Posterior cingulate gyrus (tissue), 11 donors: ENCODE results near the gene GPATCH4.
"Not testable (repeated sequence)": the region's sequence is repeated elsewhere in the genome, so short reads cannot be mapped to it uniquely, and the experiment has no call there.

ENCODE experiments used
- DNase-seq, 10 donors: peaks; one replicate each; pipeline versions ENCODE4 v3.0.0 to v3.0.0-alpha.2; 2020 to 2021; ENCODE audit warnings: mixed read lengths in 3 of 10
- intact Hi-C: fragments of 100-400 bp; cut with DNase I; formaldehyde crosslinking; loops from one replicate; pipeline ENCODE4 v1.15.1; 2023

The GPATCH4 gene

DNA sequence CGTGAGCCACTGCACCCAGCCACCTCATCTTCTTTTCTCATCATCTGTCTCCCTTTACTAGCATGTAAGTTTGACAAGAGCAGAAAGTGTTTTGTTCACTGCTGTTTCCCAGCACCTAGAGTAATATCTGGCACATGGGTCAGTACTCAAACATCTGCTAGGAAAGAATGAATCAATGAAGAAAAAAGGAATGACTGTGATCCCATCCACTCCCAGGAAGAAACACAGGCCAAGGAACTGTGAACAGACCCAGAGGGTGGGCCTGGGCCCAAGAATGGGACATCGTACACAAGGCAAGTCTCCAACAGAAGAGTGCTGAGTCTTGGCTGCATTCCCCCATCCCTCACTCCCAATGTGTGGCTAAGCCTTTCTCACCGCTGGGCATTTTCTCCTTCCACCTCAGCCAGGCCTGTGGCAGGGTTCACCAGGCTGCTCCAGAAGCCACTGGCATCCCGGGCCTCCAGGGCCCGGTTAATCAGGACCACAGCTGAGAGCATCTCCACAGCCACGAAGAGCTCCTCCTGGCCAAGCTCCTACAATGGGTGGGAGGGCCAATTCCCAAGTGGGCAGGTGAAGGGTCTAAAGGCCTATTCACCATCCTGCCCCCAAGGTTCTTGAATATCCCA, 47.3 kb downstream of the GPATCH4 start:
- intact Hi-C loops = no loop called here
- peak in 1 of 10 donors; percentile 60 for DNase-seq

DNA sequence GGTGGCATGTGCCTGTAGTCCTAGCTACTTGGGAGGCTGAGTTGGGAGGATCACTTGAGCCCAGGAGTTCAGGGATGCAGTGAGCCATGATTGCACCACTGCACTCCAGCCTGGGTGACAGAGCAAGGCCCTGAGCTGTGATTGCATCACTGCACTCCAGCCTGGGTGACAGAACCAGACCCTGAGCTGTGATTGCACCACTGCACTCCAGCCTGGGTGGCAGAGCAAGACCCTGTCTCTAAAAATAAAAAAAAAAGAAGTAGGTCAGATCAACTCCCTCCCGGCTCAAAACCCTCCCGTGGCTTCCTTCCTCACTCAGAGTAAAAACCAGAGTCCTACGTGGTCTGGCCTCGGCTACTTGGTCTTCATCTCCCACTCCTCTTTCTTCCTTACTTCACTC, 48.3 kb downstream of the GPATCH4 start:
- intact Hi-C loops = not testable (repeated sequence)
- DNase-seq = peak in 1 of 10 donors; percentile 88

DNA sequence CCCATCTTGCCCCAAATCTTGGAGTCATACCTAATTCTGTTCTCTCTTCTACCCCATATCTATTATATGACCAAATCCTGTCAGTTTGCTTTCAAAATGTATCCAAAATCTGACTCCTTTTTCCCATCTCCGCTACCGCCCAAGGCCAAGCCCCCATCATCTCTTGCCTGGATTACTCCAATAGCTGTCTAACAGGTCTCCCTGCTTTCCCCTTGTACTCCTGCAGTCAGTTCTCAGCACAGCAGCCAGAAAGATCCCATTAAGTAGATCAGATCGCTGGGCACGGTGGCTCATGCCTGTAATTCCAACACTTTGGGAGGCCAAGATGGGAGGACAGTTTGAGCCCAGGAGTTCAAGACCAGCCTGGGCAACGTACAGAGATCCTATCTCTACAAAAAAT, 48.8 kb downstream of the GPATCH4 start:
- DNase-seq = no peak
- intact Hi-C loops = no loop called here

DNA sequence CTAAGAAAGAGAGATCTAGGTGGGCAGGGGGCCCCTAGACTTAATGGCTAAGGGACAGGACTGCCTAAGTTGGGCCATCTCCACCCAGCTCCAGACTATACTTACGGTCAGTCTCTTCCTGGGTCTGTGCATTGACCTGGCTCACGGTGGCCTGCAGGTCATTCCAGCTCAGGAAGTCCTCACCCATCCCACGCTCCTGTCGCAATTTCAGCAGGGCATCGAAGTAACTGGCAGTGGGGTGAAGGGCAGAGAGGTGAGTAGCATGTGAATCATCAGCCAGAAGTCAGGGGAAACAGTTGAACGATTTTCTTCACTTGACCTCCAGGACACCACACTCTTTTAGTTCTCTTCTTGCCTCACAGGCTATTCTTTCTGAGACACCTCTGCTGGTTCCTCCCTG, 49.4 kb downstream of the GPATCH4 start:
- intact Hi-C loops = no loop called here
- peak in 1 of 10 donors; percentile 41 for DNase-seq

DNA sequence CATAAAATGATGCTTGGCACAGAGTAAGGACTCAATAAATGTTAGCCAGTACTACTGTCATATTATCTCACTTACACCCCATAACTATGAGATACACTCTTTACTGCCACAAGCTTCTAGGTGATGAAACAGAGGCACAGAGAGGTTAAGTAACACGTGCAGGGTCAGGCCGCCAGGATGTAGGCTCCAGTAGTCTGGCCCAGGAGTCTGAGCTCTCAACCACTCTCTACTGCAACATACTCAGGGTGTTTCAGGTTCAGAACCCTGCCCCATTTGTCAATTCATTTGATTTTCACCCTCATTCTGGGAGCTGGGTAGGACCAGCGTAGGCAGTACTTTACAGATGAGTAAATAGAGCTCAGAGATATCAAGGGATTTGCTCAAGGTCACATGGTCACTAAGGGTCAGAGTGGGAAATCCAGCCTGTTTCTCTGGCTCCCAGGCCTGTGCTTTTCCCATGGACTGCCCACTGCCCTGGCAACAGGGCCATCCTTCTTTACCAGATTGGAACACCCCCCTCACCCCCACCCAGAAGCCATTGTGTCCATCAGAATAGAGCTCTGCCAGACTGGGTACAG, 50.1 kb downstream of the GPATCH4 start:
- intact Hi-C loops = no loop called here
- DNase-seq = peak in 1 of 10 donors; percentile 53

DNA sequence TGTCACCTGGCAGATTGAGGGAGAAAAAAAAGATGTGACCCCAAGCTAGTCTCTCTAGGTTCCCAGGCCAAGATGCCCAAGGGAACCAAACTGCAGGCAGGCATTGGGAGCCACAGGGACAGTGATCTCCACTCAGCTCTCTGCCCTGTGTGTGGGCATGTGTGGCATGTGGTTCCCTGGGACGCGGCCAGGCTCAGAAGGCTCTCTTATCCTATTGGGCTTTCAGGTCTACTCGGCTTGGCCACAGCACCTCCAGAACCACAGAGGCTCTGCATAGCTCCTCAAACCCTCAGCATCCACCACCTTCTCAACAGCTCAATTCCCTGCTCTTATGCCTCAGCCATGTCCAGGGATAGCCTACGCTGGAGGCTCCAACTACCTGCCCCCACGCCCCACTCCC, 50.9 kb downstream of the GPATCH4 start:
- peak in 1 of 10 donors; percentile 47 for DNase-seq
- intact Hi-C loops = no loop called here

DNA sequence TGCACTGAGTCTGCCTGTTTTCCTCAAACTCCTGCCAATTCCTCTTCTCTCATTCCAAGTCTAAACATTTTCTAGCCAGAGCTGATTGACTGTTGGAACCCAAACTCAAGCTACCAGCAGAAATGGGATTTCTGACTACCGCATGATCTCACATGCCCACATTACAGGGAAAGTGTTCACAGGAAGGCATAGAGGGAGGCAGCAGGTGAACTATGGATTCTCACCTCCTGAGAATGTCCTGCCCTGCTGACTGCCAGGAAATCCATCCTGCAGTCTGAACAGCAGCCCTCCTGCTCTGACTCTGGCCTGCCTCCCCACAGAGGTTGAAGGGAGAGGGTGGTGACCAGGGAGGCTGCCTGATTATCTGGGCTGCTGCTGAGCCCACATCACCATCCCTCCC, 51.4 kb downstream of the GPATCH4 start:
- intact Hi-C loops = no loop called here
- DNase-seq = peak in 1 of 10 donors; percentile 49

DNA sequence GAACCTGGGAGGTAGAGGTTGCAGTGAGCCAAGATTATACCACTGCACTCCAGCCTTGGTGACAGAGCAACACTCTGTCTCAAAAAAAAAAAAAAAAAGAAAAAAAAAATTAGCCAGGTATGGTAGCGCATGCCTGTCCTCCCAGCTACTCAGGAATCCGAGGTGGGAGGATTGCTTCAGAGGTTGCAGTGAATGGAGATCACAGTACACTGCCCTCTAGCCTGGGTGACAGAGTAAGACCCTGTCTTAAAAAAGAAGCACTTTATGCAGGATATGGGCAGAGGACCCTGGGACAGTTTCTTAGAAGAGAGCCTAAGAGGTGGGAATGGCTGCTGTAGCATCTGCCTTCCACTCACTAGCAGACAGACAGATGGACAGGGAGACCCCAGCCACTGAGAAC, 51.9 kb downstream of the GPATCH4 start:
- intact Hi-C loops = no loop called here
- DNase-seq = peak in 1 of 10 donors; percentile 26

DNA sequence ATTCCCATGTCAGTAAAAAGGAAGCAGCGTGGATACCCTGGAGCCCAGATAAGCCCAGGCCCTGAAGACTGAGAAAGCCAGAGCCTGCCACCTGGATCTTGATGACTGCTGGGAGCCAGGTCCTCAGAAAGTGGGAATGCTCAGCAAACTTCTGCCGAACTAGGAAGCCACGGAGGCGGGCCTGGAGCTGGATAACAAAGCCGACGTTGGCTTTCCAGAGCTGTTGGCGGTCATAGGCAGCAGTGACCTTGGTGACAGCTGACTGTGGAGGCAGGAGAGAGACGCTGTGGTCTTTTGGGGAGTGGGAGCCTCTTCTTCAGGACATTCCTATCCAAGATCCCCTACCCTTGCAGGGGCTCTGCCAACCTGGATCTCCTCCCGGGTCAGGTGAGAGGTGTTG, 53.3 kb downstream of the GPATCH4 start:
- no peak for DNase-seq
- intact Hi-C loops = no loop called here

DNA sequence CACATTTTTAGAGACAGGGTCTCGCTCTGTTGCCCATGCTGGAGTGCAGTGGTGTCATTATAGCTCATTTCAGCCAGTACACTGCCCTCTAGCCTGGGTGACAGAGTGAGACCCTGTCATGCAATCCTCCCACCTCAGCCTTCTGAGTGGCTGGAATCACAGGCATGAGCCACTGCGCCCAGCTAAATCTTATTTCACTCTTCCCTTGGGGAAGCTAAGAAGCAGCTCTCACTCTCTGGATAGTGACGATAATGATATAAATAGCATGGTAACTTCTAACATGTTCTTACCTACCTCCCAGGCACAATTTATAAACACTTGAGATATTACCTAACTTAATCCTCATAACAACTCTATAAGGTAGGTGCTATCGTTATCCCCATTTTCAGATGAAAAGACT, 53.8 kb downstream of the GPATCH4 start:
- no peak for DNase-seq
- intact Hi-C loops = no loop called here

DNA sequence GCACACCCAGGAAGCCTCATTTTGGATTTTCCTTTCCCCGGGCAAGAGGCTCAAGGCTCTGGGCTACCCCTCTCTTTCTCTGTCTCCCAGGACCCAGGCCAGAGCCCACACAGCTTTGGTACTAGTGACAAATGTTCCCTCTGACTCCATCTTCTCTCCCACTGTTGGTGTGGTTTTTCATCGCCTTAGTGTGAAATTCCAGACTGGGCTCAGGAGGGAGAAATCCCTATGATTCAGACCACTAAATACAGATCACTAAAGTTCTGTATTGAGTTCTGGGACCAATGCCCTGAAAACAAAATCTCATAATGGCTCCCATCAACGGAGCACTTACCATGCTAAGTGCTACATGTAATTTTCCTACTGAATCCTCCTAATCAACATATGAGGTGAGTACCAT, 55.0 kb downstream of the GPATCH4 start:
- intact Hi-C loops = no loop called here
- peak in 1 of 10 donors; percentile 17 for DNase-seq

DNA sequence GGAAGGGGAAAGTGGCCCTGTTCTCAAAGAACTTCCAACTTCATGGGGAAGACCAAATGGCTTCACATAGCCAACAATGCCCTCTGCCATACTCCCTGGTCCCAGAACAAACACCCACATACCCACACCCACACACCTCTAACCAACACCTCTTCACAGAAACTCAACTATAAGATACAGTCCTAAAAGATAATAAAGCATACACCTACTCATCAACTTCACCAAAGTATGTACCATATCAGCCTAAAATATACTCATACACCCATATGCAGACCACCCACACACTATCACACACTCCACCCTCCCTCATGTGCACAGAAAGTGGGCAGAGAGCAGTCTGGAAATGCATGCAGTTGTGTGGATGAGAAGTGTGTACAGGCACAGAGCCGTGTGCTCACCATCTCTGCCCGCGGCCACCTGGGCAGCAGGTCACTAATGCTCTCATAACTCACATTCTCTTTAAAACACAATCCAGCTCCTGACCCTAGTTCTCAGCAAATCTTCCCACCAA, 56.6 kb downstream of the GPATCH4 start:
- intact Hi-C loops = no loop called here
- DNase-seq = peak in 3 of 10 donors; percentile 14 to 86 (median 23)
